GM12878 (cell line): ENCODE measurements around the gene XPO6. TPM values are rescaled to one million over a fixed set of nuclear protein-coding genes. Genes with fewer than 3 reads are reported as not detected.

ENCODE experiments used
- ATAC-seq: fragments of 200-7000 bp; cut with Tn5 transposase; 3 replicates; pipeline ENCODE4 v1.9.1; 2020; ENCODE audit warnings: mild to moderate bottlenecking, moderate library complexity
- BruUV-seq: library from RNA; stranded (reverse); fragments of 400-500 nt; replicated peaks from 2 replicates; lab custom pipeline; 2021; lab: Mats Ljungman, UMichigan
- CTCF ChIA-PET: fragments of 300-600 bp; sonication (Branson Sonifier 250); formaldehyde crosslinking; extraction: SDS; loops from one replicate; lab custom pipeline; 2021; ENCODE audit warnings: inconsistent platforms; lab: Yijun Ruan, JAX
- POLR2A ChIA-PET: fragments of 350-600 bp; formaldehyde crosslinking; extraction: SDS; loops from one replicate; lab custom pipeline; 2021; ENCODE audit warnings: inconsistent platforms; lab: Charles Lee
- RAD21 ChIA-PET: fragments of 300-600 bp; sonication (Branson Sonifier 250); formaldehyde crosslinking; loops from one replicate; lab custom pipeline; 2023; ENCODE audit warnings: antibody characterized with exemption; ENCODE audit not compliant: unreplicated experiment; lab: Charles Lee
- SMC1A ChIA-PET: fragments of 300-600 bp; sonication (Branson Sonifier 250); formaldehyde crosslinking; loops from one replicate; lab custom pipeline; 2023; ENCODE audit not compliant: unreplicated experiment, uncharacterized antibody; lab: Charles Lee
- DNase-seq: peaks from one replicate; pipeline ENCODE4 v3.0.0-alpha.2; 2011; ENCODE audit warnings: low read depth, low spot score
- FAIRE-seq: peaks from 3 replicates; lab custom pipeline; 2011; peaks lifted over from hg19 to GRCh38; lab: Jason Lieb, UNC
- H2AFZ ChIP-seq: 2 replicates; pipeline ENCODE4 v1.6.0; 2011; ENCODE audit warnings: low read depth, low read length, control low read depth; ENCODE audit not compliant: control insufficient read depth
- H3K27ac ChIP-seq: 2 replicates; pipeline ENCODE4 v1.5.1; 2011; ENCODE audit warnings: control low read depth; ENCODE audit not compliant: control insufficient read depth, insufficient read depth
- H3K27me3 ChIP-seq, 2 experiments: replicated peaks in 1 of 2; 2 replicates each; pipeline versions ENCODE4 v1.6.0 to v1.6.1; 2011; ENCODE audit warnings: low read length in 1 of 2; ENCODE audit not compliant: control insufficient read depth in 2 of 2, insufficient read depth in 2 of 2
- H3K36me3 ChIP-seq, 2 experiments: 2 replicates each; pipeline ENCODE4 v1.5.1; 2011; ENCODE audit warnings: low read length in 1 of 2; ENCODE audit not compliant: control insufficient read depth in 2 of 2, insufficient read depth in 2 of 2
- H3K4me1 ChIP-seq: 2 replicates; pipeline ENCODE4 v1.6.1; 2011; ENCODE audit warnings: mild to moderate bottlenecking, low read length, moderate library complexity, mixed read lengths; ENCODE audit not compliant: control insufficient read depth, insufficient read depth
- H3K4me2 ChIP-seq: 2 replicates; pipeline ENCODE4 v1.6.0; 2011; ENCODE audit warnings: control low read depth; ENCODE audit not compliant: control insufficient read depth, insufficient read depth
- H3K4me3 ChIP-seq: fragments of 200-600 bp; sonication (generic); 2 replicates; pipeline ENCODE4 v1.5.1; 2016
- H3K79me2 ChIP-seq: 2 replicates; pipeline ENCODE4 v1.6.0; 2011; ENCODE audit warnings: low read length; ENCODE audit not compliant: control insufficient read depth, insufficient read depth
- H3K9ac ChIP-seq: 2 replicates; pipeline ENCODE4 v1.8.0; 2011; ENCODE audit warnings: low read length, control low read depth, mixed read lengths; ENCODE audit not compliant: control insufficient read depth, insufficient read depth
- H3K9me3 ChIP-seq: replicated peaks from 3 replicates; pipeline ENCODE4 v1.5.1; 2011; ENCODE audit warnings: mild to moderate bottlenecking, low read length; ENCODE audit not compliant: control insufficient read depth, insufficient read depth
- H4K20me1 ChIP-seq: 2 replicates; pipeline ENCODE4 v1.6.0; 2011; ENCODE audit not compliant: control insufficient read depth, insufficient read depth
- BHLHE40 ChIP-seq, 2 experiments: fragments of 450-650 bp in 1 of 2; IDR thresholded peaks; 2 replicates each; pipeline ENCODE4 v1.6.1; 2011 to 2017; ENCODE audit warnings: low read depth in 2 of 2, borderline replicate concordance in 1 of 2, improper control_type of control experiment in 1 of 2, low read length in 1 of 2, mild to moderate bottlenecking in 1 of 2
- BMI1 ChIP-seq: fragments of 450-650 bp; IDR thresholded peaks from 2 replicates; pipeline ENCODE4 v1.6.1; 2016; ENCODE audit warnings: mild to moderate bottlenecking, moderate library complexity, borderline replicate concordance
- BRCA1 ChIP-seq: IDR thresholded peaks from 2 replicates; pipeline ENCODE4 v1.6.1; 2011; ENCODE audit warnings: low read depth, low read length, improper control_type of control experiment
- CBFB ChIP-seq: IDR thresholded peaks from 2 replicates; pipeline ENCODE4 v1.6.1; 2016; ENCODE audit warnings: antibody characterized with exemption, low read depth
- CUX1 ChIP-seq: IDR thresholded peaks from 2 replicates; pipeline ENCODE4 v1.6.1; 2012; ENCODE audit warnings: improper control_type of control experiment, low read depth, low read length; ENCODE audit not compliant: insufficient replicate concordance
- IKZF1 ChIP-seq: fragments of 450-650 bp; conservative IDR thresholded peaks from 2 replicates; pipeline ENCODE4 v1.6.1; 2017; ENCODE audit warnings: antibody characterized with exemption, mild to moderate bottlenecking
- NR2C1 ChIP-seq: fragments of 450-650 bp; IDR thresholded peaks from 2 replicates; pipeline ENCODE4 v1.6.1; 2017; ENCODE audit warnings: antibody characterized with exemption, mild to moderate bottlenecking, moderate library complexity
- RFX5 ChIP-seq: IDR thresholded peaks from 2 replicates; pipeline ENCODE4 v1.6.1; 2011; ENCODE audit warnings: low read depth, low read length, improper control_type of control experiment
- STAT1 ChIP-seq: fragments of 450-650 bp; conservative IDR thresholded peaks from 2 replicates; pipeline ENCODE4 v1.6.1; 2014; ENCODE audit warnings: antibody characterized with exemption, mild to moderate bottlenecking
- ZBTB11 ChIP-seq: fragments of 450-650 bp; formaldehyde crosslinking; IDR thresholded peaks from 2 replicates; pipeline ENCODE4 v1.5.0; 2022; ENCODE audit warnings: mild to moderate bottlenecking, missing genetic modification characterization
- ZNF384 ChIP-seq: IDR thresholded peaks from 2 replicates; pipeline ENCODE4 v1.6.1; 2012; ENCODE audit warnings: low read depth, mild to moderate bottlenecking, low read length, improper control_type of control experiment, borderline replicate concordance
- ZZZ3 ChIP-seq: IDR thresholded peaks from 2 replicates; pipeline ENCODE4 v1.6.1; 2011; ENCODE audit warnings: low read depth; ENCODE audit not compliant: control insufficient read depth, insufficient read length
- WGBS: methylation state at CpG from one replicate; pipeline ENCODE4 v1.1.6; 2016; ENCODE audit warnings: low lambda C conversion rate; ENCODE audit not compliant: insufficient replicate concordance, insufficient coverage; ENCODE audit errors: missing lambda C conversion rate; 5-methylcytosine and 5-hydroxymethylcytosine counted together
- in situ Hi-C: fragments of 300-500 bp; cut with MboI; formaldehyde crosslinking; loops from 9 replicates; pipeline ENCODE4 v1.14.3; 2018; ENCODE audit warnings: mixed read lengths
- intact Hi-C: fragments of 100-400 bp; cut with micrococcal nuclease; formaldehyde crosslinking; loops from one replicate; pipeline ENCODE4 v1.14.2; 2022; ENCODE audit not compliant: unreplicated experiment
- polyA plus RNA-seq, 11 experiments: library from polyadenylated mRNA; depleted of rRNA in 4 of 11; unstranded in 6 of 11; stranded (reverse) in 5 of 11; fragments of >200 nt; fragmentation: Nextera tagmentation in 4 of 11; fragmentation: Illumina TruSeq in 1 of 11; extraction: Ambion mirVana in 4 of 11; extraction: Trizol in 1 of 11; gene quantifications; 1 replicate in 1 of 11; 2 replicates in 10 of 11; pipeline versions ENCODE4 v1.2.1 to v1.2.3, GENCODE V29; 2011 to 2016; ENCODE audit warnings: inconsistent platforms in 2 of 11, missing spikeins in 2 of 11, low read depth in 1 of 11
- total RNA-seq, 4 experiments: library from RNA; depleted of rRNA in 3 of 4; stranded (reverse); fragments of >200 nt in 3 of 4; fragmentation: Illumina TruSeq in 1 of 4; extraction: Trizol in 1 of 4; gene quantifications; 2 replicates each; pipeline versions ENCODE4 v1.2.1 to v1.2.3, GENCODE V29; 2013 to 2021

The XPO6 gene
- total and polyA plus RNA-seq, 10 of the 15 experiments (the other 5 are each of a cell fraction or from before 2014, with no cell fraction given), result 9.9 to 246 (median 110) TPM

- Histone ChIP-seq H3K36me3 (peaks cover 7 to 51% of the 10 kb centered on the region in 2 experiments), H3K27ac (no peak overlapping the region), H3K4me1 (peaks cover 17% of the 10 kb centered on the region), H3K4me2 (no peak overlapping the region), H2AFZ (no peak overlapping the region), H3K9me3 (no peaks in the 10 kb centered on the region), H3K79me2 (no peaks in the 10 kb centered on the region; the same call in 1 of the 2 replicates), H4K20me1 (no peaks in the 10 kb centered on the region), H3K27me3 (no peaks in the 10 kb centered on the region), H3K9ac (no peak overlapping the region), H3K4me3 (no peak overlapping the region)
- CTCF ChIA-PET, result no interaction called here
- TF ChIP-seq ZNF384 (no peak), BMI1 (no peak), BRCA1 (no peak), BHLHE40 (IDR thresholded peaks at IDR 0.05; ENCODE audit: borderline replicate concordance in 1 of 2, low read depth in 2 of 2, low read length in 1 of 2) (no peak), STAT1 (no peak), ZBTB11 (CRISPR knock-in tag) (no peak), RFX5 (no peak), IKZF1 (no peak), CBFB (no peak), CUX1 (no peak), NR2C1 (no peak), ZZZ3 (no peak)
- no peak for ATAC-seq
- POLR2A ChIA-PET, result no interaction called here
- RAD21 ChIA-PET, result no interaction called here
- BruUV-seq, result no TSS peak
- SMC1A ChIA-PET, result interaction anchor here (1.6 to 2.5 kb wide), 2 partner anchors 33 to 43 kb away, joined by 3 to 7 read pairs; no protein-coding TSS in a partner anchor
- no peak for FAIRE-seq
- 95% methylated on average over 2 of the region's 2 CpGs for WGBS
- in situ Hi-C loops, result no loop called here
- intact Hi-C loops, result no loop called here
- DNase-seq, result no peak
These were observed 66.0 kb downstream of the XPO6 start for GRCh38 chr16:28145796-28146195.
